Stimulated activated CD4-positive, alpha-beta T cell treated with anti-CD3 and anti-CD28 coated beads, Interleukin-4, amount 100 ng/mL, for 24 hours (primary cell): Measurements from ENCODE around the gene P2RX1.

ENCODE experiments used
- DNase-seq: peaks from one replicate; pipeline ENCODE4 v3.0.0-alpha.2; 2020

P2RX1 gene

DNA sequence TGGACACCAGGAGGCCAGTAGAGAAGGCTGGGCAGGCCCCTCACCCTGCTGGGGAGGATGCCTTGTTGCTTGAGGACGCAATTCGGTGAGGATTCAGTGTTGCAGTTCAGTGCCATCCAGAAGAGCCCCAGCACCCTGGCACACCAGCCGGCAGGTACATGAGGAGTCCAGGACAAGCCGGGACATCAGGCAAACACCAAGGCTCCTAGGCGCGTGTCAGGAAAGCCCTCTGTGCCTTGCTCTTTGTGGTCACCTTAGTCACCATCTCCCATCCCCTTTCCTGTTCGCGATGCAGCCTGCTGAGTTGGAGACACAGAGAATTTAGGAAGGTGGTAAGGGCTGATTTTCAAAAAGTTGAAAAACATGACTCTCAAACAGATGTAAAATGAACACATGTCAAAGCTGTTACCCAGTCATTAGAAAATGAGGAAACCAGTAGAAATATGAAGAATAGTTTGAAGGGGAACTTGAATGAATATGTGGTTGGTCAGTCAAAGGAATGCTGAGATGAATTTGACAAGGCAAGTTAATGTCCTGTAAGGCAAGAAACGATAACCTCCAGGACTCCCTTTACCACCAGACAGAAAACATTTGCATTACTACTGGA is 67.9 kb downstream of the P2RX1 start:
- DNase-seq = no peak

- no peak for DNase-seq
These were observed 69.0 kb downstream of the P2RX1 start for GRCh38 chr17:3847165-3847670.
